Activated CD8-positive, alpha-beta T cell treated with anti-CD3 and anti-CD28 coated beads for 36 hours (primary cell): ENCODE results near the gene MATN4. TPM values are rescaled to one million over a fixed set of nuclear protein-coding genes. Genes with fewer than 3 reads are reported as not detected.

ENCODE experiments used
- ATAC-seq: fragments of 200-7000 bp; cut with Tn5 transposase; one replicate; pipeline ENCODE4 v1.10.0; 2021; ENCODE audit warnings: mild to moderate bottlenecking, moderate library complexity
- CTCF ChIA-PET: fragments of 350-600 bp; sonication (Branson Sonifier 250); formaldehyde crosslinking; loops from one replicate; lab custom pipeline; 2021; ENCODE audit warnings: antibody characterized with exemption; lab: Charles Lee
- POLR2A ChIA-PET: fragments of 350-600 bp; sonication (Branson Sonifier 250); formaldehyde crosslinking; loops from one replicate; lab custom pipeline; 2021; ENCODE audit warnings: antibody characterized with exemption; lab: Charles Lee
- DNase-seq: peaks from one replicate; pipeline ENCODE4 v3.0.0-alpha.2; 2020
- H3K27ac Mint-ChIP-seq: one replicate; pipeline ENCODE4 v1.8.0; 2021; ENCODE audit warnings: mild to moderate bottlenecking, mixed read lengths
- H3K27me3 Mint-ChIP-seq: one replicate; pipeline ENCODE4 v1.8.0; 2021; ENCODE audit warnings: mixed read lengths
- H3K36me3 Mint-ChIP-seq: one replicate; pipeline ENCODE4 v1.8.0; 2021; ENCODE audit warnings: low read depth, mixed read lengths
- H3K4me1 Mint-ChIP-seq: one replicate; pipeline ENCODE4 v1.8.0; 2021; ENCODE audit warnings: low read depth, mixed read lengths
- H3K4me3 Mint-ChIP-seq: one replicate; pipeline ENCODE4 v1.8.0; 2021; ENCODE audit warnings: mild to moderate bottlenecking, moderate library complexity, mixed read lengths
- H3K9me3 Mint-ChIP-seq: one replicate; pipeline ENCODE4 v1.8.0; 2021; ENCODE audit warnings: mixed read lengths
- intact Hi-C: fragments of 100-400 bp; cut with micrococcal nuclease; formaldehyde crosslinking; loops from one replicate; pipeline ENCODE4 v1.10.0; 2022
- total RNA-seq, 2 experiments: library from RNA; stranded (reverse); gene quantifications; one replicate each; pipeline ENCODE4 v1.2.3, GENCODE V29; 2021
- TF ChIP-seq, protein P1 (sequence below): fragments of 200-600 bp; IDR thresholded peaks from one replicate; pipeline ENCODE4 v1.8.0; 2022; ENCODE audit warnings: antibody characterized with exemption, mild to moderate bottlenecking

The MATN4 gene
- total RNA-seq, 2 experiments from 2014 or later, result 0.74 to 1.2 TPM

DNA sequence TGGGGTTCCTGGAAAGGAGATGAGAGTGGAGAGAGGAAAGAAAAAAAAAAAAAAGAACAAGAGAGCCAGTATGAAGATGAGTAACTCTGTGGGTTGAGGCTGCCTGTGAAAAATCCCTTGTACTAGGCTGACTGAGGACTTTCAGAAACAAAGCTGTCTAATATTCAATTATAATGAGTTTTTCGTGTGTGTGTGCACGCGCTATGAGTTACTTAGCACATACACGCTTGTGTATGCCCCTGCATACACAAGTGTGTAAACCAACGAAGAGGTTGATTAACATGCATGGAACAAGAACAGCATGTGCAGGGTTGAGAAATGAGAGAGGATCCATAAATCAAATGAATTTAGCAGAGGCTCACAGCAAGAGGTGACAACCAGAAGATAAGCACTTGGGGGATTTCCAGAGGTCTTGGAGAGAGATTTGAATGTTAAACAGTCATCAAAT, 6.3 kb downstream of the MATN4 start:
- H3K36me3 Mint-ChIP-seq, result no peaks in the 10 kb centered on the region
- POLR2A ChIA-PET, result interaction anchor here (1.0 to 2.6 kb wide), 3 partner anchors 9 to 135 kb away, joined by 3 to 9 read pairs (median 5); no protein-coding TSS in a partner anchor
- peaks cover 32% of the 10 kb centered on the region for H3K27me3 Mint-ChIP-seq
- no peaks in the 10 kb centered on the region for H3K9me3 Mint-ChIP-seq
- H3K4me1 Mint-ChIP-seq, result peaks cover 24% of the 10 kb centered on the region
- intact Hi-C loops, result no loop called here
- H3K27ac Mint-ChIP-seq, result peak overlapping the region; percentile 77
- CTCF ChIA-PET, result interaction anchor here (0.6 to 5.8 kb wide), 12 partner anchors 9 to 163 kb away, joined by 3 to 109 read pairs (median 4); no protein-coding TSS in a partner anchor
- ATAC-seq (peak; percentile 49), DNase-seq (peak; percentile 38)
- H3K4me3 Mint-ChIP-seq, result no peak overlapping the region
- TF ChIP-seq, protein P1, sequence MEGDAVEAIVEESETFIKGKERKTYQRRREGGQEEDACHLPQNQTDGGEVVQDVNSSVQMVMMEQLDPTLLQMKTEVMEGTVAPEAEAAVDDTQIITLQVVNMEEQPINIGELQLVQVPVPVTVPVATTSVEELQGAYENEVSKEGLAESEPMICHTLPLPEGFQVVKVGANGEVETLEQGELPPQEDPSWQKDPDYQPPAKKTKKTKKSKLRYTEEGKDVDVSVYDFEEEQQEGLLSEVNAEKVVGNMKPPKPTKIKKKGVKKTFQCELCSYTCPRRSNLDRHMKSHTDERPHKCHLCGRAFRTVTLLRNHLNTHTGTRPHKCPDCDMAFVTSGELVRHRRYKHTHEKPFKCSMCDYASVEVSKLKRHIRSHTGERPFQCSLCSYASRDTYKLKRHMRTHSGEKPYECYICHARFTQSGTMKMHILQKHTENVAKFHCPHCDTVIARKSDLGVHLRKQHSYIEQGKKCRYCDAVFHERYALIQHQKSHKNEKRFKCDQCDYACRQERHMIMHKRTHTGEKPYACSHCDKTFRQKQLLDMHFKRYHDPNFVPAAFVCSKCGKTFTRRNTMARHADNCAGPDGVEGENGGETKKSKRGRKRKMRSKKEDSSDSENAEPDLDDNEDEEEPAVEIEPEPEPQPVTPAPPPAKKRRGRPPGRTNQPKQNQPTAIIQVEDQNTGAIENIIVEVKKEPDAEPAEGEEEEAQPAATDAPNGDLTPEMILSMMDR, result no peak

DNA sequence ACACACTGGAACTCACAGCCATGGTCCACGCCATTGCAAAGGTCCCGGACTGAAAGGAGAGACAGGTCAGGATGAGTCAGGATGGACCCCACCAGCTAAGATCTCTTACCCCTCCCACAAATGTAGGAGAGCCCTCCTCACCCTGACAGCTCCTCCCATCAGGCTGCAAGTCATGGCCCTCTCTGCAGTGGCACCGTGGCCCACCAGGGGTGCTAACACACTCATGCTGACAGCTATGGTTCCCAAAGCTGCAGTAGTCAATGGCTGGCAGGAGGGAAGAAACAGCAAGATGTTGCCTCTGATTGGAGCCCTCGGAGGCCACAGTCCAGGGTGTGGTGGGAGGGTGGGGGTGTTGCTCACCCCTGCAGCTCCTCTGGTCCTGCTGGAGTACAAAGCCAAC, 7.1 kb downstream of the MATN4 start:
- Mint-ChIP-seq H3K27me3 (peaks cover 33% of the 10 kb centered on the region), H3K4me3 (no peak overlapping the region), H3K36me3 (no peaks in the 10 kb centered on the region), H3K9me3 (no peaks in the 10 kb centered on the region), H3K4me1 (peaks cover 24% of the 10 kb centered on the region), H3K27ac (no peak overlapping the region)
- DNase-seq (peak; percentile 78), ATAC-seq (peak; percentile 81)
- POLR2A ChIA-PET, result interaction anchor here (1.4 kb wide), 1 partner anchor 9 kb away, joined by 3 read pairs; no protein-coding TSS in a partner anchor
- CTCF ChIA-PET, result interaction anchor here (0.9 to 5.8 kb wide), 11 partner anchors 8 to 470 kb away, joined by 3 to 109 read pairs (median 4); no protein-coding TSS in a partner anchor
- intact Hi-C loops, result no loop called here
- TF ChIP-seq, protein P1, result peak; percentile 47

DNA sequence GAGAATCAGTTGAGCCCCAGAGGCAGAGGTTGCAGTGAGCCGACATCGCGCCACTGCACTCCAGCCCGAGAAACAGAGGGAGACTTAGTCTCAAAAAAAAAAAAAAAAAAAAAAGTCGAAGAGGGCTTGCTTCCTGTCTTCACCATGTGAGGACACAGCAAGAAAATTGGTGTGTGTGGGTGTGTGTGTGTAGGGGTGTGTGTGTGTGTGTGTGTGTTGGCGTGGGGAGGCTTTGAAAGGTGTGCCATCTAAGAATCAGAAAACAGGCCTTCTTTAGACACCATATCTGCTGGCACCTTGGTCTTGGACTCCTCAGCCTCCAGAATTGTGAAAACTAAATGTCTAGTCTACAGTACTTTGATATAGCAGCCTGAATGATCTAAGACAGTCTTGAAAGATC, 8.3 kb downstream of the MATN4 start:
- Mint-ChIP-seq H3K9me3 (no peaks in the 10 kb centered on the region), H3K4me3 (no peak overlapping the region), H3K4me1 (peaks cover 24% of the 10 kb centered on the region), H3K27me3 (peaks cover 31% of the 10 kb centered on the region), H3K36me3 (no peaks in the 10 kb centered on the region), H3K27ac (peak overlapping the region; percentile 27)
- ChIA-PET POLR2A (no interaction called here), CTCF (interaction anchor here (1.3 to 1.9 kb wide), 2 partner anchors 9 to 471 kb away, joined by 4 to 8 read pairs; no protein-coding TSS in a partner anchor)
- DNase-seq, result no peak
- no peak for ATAC-seq
- TF ChIP-seq, protein P1, result no peak
- intact Hi-C loops, result no loop called here

DNA sequence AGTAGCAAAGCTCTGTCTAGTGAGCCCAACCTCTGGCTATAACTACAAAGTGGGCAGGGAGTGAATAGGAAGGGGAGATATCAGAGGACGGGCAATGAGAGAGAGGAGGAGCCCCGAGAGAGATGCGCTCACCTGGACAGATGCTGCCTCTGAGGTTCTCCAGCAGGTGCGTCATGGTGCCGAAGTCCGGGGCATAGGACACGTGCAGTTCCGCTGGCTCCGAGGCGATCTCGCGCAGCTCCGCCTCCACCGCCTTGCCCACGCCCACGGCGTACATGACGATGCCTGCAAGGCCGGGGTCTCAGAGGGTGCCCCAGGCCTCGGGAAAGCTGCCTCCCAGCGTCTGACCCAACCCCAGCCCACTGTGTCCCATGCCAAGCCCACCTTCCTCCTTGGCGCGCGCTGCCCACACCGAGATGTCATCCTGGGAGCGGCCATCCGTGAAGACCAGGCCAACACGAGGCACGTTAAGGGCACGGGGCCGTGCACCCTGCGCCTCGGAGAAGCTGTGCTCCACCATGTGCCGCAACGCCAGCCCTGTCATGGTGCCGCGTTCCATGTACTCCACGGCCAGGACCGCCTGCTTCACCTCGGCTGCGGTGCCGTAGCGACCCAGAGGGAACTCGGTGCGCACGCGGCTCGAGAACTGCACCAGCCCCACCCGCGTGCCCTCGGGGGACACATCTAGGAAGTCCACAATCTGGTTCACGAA, 10.2 kb downstream of the MATN4 start:
- no peaks in the 10 kb centered on the region for H3K9me3 Mint-ChIP-seq
- DNase-seq, result no peak
- ChIA-PET CTCF (interaction anchor here (1.4 to 1.9 kb wide), 2 partner anchors 8 to 65 kb away, joined by 5 to 8 read pairs; partner anchors contain the start of gene SYS1), POLR2A (no interaction called here)
- no peak overlapping the region for H3K27ac Mint-ChIP-seq
- intact Hi-C loops, result no loop called here
- H3K36me3 Mint-ChIP-seq, result no peaks in the 10 kb centered on the region
- peaks cover 15% of the 10 kb centered on the region for H3K4me1 Mint-ChIP-seq
- TF ChIP-seq, protein P1, result no peak
- peaks cover 26% of the 10 kb centered on the region for H3K27me3 Mint-ChIP-seq
- ATAC-seq, result no peak
- no peak overlapping the region for H3K4me3 Mint-ChIP-seq
